ENCODE measurements around the gene ZNF212.

ZNF212 gene

DNA sequence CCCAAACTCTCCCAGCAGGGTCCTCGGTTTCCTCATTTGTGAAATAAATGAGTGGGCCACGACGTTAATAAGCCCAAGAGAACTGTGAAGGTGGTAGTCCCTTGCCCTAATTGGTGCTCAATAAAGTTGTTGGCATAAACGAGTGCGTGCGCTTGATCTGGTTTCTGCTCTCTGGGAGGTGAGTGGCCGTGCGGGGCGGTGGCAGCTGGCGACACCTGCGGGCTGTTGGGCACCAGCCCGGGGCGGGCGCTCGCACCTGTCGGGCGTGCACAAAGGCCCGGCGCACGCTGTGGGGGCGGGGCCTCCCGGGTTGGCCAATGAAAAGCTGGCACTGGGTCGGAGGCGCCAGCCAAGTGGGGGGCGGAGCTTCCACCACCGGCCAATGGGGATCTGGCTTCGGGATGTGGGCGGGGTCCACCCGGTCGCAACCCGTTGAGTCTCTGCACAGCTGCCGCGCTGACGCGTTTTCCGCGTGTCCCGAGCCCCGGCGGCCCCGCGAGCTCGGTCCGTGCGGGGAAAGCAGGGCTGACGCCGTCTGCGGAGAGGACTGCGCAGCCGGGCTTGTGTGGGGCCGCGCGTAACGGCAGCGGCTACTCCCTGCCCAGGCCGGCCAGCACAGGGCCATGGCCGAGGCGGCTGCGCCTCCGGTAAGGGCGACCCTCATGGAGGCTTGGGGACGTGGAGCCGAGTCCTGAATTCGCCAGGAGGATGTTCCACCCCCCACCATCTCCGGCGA, 45.6 kb downstream of the ZNF212 start:
- DNase-seq (ENCODE audit: low read depth, low spot score), result peak; percentile 73

DNA sequence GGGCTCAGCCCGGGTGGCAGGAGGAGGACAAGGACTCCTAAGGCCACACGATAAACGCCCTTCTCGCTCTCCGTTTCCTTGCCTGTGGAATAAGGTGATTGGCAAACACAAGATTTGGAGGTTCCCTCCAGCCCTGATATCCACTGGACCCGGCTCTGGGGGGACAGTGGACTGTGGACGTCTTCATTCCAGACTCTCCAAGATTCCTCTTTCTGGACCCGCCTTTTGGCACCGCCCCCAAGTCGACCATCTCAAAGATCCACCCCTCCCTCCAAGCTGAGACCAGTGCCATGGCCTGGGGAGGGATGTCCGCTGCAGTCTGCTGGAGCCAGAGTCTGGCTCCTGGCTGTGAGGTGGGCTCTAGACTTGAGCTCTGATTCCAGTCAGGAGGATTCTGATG, 46.2 kb downstream of the ZNF212 start:
- no peak for DNase-seq (ENCODE audit: low read depth, low spot score)

DNA sequence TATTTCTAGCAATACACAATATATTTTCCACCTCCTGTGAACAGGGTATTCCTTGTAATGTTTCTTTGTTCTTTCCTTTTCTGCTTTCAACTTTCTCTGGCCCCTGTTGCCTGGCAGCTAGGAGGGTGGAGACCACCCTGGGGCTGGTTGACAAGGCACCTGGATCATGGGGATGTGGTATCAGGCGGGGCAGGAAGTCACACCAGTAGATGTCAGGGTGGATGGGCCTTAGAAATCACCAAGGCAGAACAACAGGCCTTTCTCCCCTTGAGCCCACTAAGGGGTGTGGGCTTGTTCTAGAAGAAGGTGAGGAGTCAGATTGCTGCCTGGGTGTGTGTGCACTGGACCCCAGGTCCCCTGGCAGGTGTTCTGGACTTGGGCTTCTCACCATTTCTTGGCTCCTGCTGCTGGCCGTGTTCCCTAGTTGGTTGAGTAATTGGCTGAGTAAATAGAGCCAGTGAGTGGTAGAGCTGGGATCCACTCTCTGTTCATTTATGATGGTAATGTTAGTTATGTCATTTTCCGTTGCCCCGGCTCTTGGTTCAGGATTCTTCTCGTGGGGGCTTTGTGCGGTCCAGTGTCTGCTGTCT, 47.5 kb downstream of the ZNF212 start:
- DNase-seq (ENCODE audit: low read depth, low spot score), result no peak

DNA sequence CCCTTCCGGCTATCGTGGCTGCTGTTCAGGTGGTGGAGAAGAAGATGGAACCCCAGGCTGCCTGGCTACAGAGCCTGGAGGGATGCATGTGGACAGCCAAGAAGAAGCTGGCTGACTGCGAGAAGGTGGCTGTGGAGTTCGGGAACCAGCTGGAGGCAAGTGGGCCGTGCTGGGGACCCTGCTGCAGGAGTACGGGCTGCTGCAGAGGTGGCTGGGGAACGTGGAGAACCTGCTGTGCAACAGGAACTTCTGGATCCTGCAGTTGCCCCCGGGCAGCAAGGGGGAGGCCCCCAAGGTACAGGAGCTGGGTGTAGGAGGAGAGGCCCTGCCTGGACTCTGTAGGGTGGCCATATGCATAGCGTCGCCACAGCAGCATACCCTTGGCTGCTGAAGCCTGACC, 48.2 kb downstream of the ZNF212 start:
- no peak for DNase-seq (ENCODE audit: low read depth, low spot score)

DNA sequence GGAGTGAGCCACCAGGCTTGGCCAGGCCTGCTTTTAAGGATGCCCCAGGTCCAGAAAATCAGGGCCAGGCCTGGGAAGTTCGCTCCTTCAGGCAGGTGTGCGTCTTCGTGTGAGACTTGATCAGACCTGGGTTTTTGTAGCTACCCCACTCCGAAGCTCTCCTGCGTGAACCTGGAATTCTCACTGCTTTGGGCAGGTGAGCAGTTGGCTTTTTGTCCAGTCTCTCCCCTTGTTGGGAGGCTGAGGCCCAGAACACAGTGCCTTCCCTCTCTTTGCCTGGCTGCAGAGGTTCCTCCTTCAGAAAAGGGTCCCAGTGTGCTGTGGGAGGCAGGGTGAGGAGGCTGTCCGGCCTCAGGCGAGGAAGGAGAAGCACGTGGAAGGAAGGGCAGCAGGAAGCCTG, 49.8 kb downstream of the ZNF212 start:
- no peak for DNase-seq (ENCODE audit: low read depth, low spot score)

DNA sequence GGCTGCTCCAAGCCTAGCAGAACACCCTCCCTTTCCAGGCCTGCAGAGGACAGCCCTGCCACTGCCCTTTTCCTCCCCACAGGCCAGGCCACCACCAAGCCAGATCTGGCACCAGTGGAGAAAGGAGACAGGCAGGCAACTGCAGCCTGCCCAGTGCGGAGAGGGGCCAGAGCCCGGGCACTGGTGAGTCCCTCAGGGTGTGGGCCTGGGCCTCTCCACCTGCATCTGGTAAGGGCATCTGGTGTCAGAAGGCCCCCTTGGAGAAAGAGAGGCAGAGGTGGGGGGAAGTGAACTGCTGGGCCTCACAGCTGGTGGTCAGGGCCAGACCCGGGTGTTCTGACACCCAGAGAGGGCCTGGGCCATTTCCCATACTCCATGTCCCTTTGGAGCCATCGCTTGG, 50.4 kb downstream of the ZNF212 start:
- no peak for DNase-seq (ENCODE audit: low read depth, low spot score)

DNA sequence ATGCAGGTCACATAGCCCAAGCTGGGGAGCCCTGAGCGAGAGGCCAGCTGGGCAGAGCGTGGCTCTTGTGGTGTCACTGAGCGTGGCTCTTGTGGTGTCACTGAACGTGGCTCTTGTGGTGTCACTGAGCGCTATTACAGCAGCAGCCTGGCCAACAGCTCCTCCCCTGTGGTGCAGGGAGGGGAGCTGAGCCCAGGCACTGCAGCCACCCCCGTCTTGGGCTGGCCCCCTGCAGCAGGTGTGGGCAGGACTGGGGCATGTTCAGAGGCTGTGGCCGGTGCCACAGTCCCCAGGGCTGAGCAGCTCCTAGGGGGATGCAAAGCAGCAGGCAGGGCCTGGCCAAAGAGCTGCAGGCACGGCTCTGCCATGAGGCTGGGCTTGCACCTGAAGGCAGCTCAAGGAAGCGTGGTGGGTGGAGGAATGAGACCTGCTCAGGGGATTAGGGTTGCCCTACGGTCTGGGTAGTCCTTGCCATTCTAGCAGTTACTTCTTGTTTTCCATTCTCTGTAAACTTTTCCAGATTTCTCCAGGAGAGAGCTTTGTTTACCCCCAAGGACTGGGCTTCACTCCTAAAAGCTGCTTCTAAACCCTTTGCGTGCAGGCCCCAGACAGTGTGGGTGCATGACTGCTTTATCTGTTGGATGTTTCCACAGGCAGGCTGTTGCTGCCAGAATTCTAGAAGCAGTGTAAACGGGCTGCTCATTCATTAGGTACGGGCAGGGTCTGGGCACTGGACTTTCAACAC, 51.8 kb downstream of the ZNF212 start:
- DNase-seq (ENCODE audit: low read depth, low spot score), result no peak

DNA sequence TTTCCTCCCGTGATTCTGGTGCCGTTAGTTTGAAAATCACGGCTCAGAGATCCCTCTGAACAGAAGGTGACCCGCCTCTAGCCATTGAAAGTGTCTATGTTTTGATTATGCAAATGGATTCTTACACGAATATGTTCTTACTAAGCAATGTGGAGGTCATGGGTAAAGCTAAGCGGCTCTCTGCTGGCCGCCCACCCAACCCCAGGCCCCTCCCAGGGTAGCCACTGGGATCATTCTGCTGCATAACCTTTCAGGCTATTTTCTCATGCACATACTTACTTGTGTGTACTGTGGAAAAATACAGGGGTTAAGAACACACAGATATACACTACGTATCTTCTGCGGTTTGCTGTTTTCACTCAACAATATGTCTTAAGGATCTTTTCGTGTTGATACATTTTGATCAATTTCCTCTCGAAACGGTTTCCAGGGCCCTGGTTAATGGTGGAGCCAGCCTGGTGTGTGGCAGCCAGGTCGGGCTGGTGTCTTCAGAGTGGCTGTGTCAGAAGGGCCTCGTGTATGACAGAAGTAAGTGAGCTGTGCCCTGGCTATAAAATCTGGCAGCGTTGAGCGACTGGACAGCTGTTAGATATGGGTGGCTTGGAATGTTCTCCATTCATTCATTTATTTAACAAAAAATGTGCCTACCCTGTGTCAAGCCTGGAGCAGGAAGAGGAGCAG, 52.5 kb downstream of the ZNF212 start:
- DNase-seq (ENCODE audit: low read depth, low spot score), result no peak

DNA sequence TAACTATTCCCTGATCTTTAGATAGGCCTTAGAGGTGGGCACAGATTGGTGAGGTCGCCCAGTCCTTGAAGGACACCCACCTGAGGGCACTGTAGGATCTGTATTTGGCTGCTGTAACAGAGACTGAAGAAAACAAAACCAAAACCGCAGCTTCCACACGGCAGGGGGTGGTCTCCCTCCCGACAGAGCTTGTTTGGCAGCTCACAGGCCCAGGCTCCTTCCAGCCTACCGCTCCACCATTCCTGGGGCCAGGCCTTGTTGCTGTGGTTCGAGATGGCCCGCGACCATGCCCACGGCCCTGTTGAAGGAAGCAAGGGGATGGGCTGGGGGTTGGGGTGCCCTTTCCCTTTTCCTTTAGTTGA, 53.0 kb downstream of the ZNF212 start:
- DNase-seq (ENCODE audit: low read depth, low spot score), result no peak

DNA sequence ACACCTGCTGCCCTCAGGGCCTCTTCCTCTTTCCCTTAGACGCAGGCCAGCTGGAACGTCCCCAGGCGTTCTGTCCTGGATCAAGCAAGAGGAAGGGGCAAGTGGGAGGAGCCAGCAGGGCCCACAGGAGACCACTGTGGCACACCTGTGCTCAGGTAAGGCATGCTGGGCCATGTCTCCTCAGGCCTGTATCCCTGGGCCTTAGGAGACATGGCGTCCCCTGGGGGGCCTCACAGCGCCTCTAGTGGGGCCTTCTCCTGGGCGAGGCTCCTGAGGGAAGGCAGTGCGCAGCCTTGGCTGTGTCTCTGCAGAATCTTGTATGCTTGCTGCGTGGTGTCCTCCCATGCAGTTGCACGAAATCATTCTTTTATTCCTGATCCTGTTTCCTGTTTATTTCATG, 53.9 kb downstream of the ZNF212 start:
- DNase-seq (ENCODE audit: low read depth, low spot score), result no peak

DNA sequence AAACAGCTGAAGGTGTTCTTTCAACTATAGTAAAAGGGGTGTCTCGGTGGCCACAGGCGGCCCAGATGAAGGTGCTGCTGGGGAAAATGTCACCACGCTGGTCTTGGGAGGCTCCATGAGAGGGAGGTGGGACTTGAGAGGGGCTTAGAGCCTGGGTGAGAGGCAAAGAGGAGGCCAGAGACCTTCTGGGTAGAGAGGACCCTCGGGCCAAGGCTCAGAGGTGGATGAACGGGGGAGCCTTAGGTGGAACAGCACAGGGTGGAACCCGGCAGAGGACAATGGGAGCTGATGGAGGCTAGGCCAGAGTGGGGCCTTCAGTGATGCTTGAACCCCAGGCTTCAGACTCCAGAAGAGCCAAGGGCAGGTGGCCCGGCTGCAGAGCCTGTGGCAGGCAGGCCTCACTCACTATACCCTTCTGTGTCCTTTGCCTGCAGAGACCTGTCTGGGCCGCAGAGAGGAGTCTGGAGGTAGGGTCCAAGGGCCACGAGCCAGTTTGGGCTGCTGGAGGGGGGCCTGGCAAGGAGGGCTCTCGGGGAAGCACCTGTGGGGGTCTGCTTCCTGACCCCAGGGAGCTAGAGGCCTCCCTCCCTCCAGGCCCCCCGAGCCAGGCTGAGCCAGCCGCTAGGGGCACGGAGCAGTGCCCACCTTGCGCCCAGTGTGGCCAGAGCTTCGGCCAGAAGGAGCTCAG, 54.6 kb downstream of the ZNF212 start:
- DNase-seq (ENCODE audit: low read depth, low spot score), result no peak

DNA sequence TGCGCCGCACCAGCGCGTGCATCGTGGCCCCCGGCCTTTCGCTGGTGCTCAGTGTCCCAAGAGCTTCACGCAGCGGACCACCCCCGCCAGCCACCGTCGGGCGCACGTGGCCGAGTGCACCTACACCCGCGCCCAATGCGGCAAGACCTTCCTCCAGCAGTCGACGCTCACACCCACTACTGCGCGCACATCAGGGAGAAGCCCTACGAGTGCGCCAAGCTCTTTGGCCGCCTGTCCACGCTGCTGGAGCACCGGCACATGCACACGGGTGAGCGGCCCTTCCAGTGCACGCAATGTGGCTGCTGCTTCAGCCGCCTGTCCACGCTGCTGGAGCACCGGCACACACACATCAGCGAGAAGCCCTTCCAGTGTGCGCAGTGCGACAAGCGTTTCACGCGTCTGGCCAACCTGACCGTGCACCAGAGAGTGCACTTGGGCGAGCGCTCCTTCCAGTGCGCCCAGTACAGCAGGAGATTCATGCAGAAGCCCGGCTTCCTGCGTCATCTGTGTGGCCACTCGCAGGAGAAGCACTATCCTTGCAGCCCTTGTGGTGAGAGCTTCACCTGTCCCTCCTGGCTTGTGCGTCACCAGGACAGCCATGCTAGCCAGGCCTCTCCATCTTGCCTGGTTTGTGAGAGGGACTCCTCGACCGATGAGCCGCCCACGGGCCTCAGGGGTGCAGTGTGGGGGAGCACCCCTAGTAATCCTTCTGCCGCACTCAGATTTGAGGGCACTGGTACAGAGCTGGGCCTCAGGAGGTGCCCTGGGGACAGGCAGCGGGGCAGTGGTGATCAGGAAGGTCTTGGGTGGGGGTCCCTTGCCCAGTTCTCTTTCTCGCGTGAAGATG, 55.4 kb downstream of the ZNF212 start:
- DNase-seq (ENCODE audit: low read depth, low spot score), result no peak

DNA sequence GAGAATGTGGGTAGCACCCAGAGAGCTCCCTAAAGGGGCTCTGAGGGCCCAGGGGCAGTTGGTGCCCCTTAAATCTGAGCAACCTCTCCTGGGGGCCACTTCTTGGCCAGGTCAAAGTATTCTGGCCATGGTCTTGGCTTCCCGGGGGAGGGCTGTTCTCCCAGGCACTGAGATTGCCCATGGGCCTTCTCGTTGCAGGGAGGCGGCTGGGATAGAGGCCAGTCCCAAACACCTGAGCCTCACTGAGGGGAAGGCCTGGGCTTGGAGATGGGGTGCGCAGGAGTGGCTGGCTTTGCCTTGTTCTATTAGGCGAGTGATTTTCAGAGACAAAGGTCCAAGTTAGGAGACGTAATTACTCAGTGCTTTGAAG, 56.0 kb downstream of the ZNF212 start:
- no peak for DNase-seq (ENCODE audit: low read depth, low spot score)

DNA sequence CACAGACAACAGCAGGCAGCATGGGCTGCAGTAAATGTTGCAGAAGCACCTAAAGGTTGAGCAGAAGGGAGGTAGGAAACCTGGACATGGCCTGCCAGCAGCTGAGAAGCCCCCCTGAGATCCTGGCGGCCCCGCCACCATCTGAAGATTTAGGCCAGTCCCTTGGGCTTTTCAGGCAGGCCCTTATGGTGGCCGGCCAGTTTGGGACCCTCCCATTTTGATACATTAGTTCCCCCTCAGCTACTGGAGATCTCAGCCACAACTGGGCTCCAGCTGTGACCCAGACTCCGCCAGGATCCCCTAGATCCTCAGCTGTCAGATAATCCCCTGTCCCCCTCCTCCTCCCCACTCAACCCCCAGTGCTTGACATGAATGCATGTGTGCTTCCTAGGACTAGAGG, 56.9 kb downstream of the ZNF212 start:
- DNase-seq (ENCODE audit: low read depth, low spot score), result no peak

DNA sequence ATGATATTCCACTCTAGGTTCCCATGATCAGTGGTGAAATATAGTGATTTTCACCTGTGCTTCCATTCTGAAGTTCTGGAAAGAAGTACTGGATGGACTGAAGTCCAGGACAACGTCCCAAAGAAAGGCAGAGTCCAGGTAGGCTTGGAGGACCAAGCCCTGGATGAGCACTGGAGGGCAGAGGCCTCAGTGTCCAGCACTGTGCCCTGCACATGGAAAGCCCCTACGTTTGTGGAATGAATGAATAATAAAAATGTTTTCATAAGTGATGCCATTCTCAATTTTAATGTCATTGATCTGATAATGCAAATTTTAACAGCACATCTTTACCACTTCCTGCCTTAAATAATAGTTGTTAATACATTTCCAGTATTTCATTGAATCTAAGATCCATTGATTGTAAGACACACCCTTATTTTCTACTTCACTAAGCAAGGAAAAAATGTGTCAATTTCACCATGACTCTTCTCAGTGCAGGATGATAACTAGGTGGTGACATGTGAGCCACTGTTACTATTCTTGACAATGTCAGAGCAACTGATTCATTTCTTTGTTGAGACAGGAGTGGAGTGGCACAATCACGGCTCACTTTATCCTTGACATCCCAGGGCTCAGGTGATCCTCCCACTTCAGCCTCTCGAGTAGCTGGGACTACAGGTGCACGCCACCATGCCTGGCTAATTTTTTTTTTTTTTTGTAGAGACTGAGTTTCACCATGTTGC, 57.7 kb downstream of the ZNF212 start:
- DNase-seq (ENCODE audit: low read depth, low spot score), result no peak

DNA sequence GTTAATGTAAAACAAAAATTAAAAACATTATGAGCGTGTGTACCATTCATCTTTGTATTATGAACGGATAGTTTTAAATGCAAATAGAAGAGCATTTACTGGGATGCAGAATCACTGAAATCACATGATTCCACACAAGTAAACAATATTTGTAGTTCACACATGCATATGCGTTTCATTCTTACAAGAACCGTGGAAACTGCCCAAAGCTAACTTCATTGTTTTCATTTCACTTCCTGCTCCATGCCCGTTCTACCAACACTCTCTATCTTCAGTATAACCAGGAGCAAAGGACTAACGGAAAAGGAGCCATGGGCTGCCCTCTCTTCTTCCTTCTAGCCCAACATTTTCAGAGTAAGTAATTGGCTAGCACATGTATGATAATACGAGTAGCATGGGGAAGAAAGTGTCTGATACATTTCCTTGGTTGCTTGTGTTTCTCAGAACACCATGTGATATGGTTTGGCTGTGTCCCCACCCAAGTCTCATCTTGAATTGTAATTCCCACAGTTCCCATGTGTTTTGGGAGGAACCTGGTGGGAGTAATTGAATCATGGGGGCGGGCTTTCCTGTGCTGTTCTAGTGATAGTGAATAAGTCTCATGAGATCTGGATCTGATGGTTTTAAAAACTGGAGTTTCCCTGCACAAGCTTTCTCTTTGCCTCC, 61.3 kb downstream of the ZNF212 start:
- DNase-seq (ENCODE audit: low read depth, low spot score), result no peak

DNA sequence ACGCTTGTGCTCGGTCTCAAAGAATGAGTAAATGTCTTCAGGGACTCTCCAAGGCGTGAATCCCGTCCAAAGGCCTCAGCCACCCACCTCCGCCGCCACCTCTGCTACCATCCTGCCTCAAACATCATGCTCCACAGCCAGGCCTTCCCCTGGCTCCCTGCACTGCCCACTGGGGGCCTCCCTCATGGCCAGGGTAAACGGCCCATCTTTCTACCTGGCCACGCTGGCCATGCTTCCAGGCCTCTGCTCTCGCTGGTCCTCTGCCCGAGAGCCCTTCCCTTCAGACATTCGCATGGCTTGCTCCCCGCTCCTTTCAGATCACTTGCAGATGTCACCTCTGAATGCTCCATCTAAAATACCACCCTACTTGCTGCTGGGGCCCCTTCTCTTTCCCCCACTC, 62.8 kb downstream of the ZNF212 start:
- no peak for DNase-seq (ENCODE audit: low read depth, low spot score)

DNA sequence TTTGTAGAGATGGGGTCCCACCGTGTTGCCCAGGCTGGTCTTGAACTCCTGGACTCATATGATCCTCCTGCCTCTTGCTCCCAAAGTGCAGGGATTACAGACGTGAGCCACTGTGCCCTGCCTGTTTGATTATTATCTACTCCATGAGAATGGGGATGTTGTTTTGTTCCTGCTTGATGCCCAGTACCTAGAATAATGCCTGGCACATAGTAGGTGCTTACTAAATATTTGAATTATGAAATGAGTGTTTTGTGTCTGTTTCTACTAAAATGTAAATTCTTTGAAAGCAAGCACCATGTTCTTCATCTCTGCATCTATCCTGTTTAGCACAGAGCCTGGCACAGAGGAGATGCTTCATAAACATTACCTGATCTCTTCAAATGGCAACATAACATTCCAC, 63.4 kb downstream of the ZNF212 start:
- DNase-seq (ENCODE audit: low read depth, low spot score), result no peak

DNA sequence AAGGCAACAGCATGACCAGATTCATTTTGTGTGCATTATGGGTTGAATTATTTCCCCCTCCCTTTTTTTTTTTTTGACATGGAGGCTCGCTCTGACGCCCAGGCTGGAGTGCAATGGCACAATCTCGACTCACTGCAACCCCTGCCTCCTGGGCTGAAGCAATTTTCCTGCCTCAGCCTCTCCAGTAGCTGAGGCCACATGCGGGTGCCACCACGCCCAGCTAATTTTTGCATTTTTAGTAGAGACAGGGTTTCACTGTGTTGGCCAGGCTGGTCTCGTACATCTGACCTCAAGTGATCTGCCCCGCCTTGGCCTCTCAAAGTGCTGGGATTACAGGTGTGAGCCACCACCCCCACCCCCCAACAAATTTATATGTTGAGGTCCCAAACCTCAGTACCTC, 64.6 kb downstream of the ZNF212 start:
- no peak for DNase-seq (ENCODE audit: low read depth, low spot score)
